GM21381 (cell line): ENCODE data around the gene CYTH4.

ENCODE experiments used
- ATAC-seq: cut with Tn5 transposase; IDR thresholded peaks from one replicate; pipeline ENCODE4 v1.9.1; 2021; ENCODE audit warnings: mild to moderate bottlenecking, moderate library complexity; ENCODE audit not compliant: unreplicated experiment

Gene CYTH4

GRCh38 chr22:37343348-37343747 is 61.0 kb downstream of the CYTH4 start:
- no peak for ATAC-seq

DNA sequence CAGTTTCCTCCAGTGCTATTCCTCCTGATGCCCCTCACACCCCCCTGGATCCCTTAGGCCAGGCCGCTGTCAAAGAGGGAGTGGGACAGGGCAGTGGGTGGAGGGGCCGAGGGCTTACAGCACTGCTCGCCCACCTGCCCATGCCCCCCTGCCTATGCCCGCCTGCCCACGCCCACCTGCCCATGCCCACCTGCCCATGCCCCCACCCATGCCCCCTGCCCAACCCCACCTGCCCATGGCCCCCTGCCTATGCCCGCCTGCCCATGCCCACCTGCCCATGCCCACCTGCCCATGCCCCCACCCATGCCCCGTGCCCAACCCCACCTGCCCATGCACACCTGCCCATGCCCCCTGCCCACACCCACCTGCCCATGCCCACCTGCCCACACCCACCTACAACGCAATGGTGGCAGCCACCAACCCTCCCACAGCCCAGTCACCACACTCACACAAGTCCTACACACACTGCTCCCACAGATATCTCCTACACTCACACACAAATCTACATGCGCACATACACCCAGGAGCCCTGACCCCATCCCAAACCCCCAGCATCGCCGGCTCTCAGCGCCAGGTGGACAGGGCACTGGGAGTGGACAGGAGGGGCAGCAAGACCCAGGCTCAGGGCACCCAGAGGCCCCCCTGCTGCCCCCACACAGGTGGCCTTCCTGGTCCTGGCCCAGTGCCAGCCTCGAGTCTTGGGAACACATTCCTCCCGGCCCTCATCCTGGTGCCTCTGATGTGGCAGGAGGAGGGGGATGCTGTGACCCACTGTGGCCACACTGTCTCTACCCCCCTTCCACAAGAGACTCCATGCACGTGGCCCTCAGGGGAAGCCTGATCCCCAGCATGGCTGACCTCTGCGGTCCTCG is 61.8 kb downstream of the CYTH4 start:
- no peak for ATAC-seq

- ATAC-seq: no peak
Measured at GRCh38 chr22:37344735-37345449, 62.6 kb downstream of the CYTH4 start.

- ATAC-seq: no peak
Measured at GRCh38 chr22:37345863-37346504, 63.7 kb downstream of the CYTH4 start.

DNA sequence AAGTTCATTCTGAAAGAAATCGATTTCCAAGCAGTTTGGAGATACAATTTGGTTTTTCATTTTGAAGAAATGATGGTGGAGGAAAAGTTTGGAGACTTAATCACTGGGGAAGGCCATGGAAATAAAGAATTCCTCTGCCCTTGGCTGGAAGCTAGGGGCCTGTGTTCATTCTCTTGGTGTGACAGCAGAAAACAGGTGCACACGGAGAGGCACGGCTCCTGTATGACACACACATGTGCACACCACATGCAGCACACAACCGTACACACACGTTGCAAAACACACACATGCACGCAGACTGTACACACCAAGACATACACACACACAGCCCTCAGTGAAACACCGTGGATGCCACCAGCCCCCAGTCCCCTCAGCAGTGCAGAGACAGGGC is 64.2 kb downstream of the CYTH4 start:
- no peak for ATAC-seq

DNA sequence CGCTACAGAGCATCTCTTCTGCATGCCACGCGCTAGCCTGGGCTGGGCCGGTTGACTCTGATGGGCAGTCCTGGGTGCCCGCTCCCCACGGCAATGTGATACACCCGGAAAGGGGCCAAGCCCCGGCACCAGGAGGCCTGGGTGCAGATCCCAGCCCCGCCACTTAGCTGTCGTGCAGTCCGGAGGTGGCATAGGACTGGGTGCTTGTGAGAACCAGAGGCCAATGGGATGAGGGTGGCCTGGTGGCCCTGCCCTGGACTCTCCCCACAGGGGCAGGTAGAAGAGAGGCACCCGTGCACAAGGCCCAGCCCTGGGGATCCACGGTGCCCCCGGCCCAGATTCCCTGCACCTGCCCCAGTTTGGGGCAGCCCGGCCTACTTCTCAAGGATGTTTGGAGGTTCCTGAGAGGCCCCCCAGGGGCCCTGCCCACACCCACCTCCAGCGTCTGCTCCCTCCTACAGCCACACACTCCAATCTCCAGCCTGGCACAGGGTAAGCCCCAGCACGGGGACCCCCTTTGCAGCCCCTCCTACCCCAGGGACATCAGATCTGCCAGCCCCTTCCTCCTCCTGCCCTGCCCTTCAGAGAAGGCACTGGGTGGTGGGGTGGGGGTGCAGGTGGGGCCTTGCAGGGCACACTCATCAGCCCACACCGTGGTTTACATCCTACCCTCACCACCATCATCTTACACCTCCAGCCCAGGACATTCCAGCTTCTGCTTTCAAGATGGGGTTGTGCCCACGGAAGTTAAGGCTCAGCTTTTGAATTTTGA is 66.9 kb downstream of the CYTH4 start:
- no peak for ATAC-seq

DNA sequence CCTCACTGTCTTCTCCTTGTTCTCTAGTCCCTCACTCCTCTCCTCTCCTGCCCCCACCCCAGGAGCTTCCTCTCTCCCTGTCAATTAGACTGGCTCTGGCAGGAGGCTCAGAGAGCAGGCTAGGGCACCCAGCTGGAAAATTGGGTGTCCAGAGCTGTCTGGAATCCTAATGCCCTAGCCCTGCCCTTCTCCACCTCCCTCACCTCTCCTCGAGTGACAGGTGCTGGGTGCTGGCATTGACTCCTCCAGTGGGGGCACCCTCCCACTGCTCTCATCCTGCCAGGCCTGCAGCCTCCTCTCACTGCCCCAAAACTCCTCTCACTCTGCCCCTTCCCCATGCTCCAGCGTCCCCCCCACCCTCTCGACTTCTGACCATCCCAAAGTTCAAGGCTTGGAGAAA is 68.9 kb downstream of the CYTH4 start:
- ATAC-seq: no peak

DNA sequence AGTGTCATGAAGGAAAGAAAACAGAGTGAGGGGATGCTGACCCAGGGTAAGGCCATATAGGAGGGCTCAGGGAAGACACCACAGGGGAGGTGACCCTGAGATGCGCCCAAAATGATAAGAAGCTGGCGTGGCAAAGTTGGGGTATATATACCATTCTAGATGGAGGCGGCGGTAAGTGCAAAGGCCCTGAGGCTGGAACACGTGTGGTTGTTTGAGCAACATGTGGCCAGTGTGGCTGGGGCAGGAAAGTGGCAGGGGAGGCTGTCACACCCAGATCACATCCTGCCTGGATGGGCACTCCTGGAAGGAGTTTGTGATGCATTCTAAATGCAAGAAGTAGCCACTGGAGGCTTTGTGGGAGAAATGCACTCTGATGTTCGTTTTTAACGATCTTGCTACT is 70.2 kb downstream of the CYTH4 start:
- no peak for ATAC-seq

DNA sequence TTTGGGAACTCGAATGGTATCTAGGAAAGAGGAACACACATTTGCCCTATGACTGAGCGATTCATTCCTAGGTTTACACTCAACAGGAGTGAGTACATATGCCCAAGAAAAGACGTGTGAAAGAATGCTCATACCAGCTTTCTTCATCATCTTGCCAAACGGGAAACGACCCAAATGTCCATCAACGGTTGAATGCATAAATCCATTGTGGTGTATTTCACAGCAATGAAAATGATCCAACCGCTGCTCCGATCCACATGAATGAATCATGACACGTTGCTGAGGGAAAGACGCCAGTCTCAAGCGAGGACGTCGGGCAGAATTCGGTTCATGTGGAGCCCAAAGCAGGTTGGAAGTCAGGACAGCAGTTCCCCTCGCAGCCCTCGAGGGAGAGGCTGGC is 71.5 kb downstream of the CYTH4 start:
- ATAC-seq: no peak

DNA sequence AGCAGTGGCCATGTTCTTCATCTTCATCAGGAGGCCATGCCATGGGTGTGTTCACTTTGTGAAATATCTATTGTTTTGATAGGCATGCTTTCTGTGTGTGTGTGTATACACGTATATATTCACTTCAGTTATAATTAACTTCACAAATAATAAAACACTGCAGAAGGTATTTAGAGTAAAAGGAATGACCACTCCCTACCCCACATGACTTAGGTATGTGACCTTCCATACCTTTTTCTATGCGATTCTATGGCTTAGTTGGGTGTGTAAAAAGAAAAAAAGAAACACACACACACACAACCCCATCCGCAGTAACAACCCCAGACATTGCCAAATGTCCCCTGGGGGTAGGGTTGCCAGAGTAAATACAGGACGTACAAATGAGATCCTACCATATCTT is 72.0 kb downstream of the CYTH4 start:
- ATAC-seq: no peak

DNA sequence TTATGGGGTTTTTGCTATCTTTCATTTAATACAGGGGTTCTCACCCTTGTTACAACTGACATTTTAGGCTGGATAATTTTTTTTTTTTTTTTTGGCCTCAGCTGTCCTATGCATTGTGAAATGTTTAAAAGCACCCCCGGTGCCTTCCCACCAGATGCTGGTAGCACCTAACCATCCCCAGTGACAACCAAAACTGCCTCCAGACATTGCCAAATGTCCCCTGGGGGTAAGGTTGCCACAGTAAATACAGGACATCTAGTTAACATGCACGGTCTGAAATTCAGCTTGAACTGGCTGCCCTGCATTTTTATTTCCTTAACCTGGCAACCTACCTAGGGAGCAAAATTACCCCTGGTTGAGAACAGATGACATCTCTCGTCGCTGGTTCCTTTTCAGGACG is 72.4 kb downstream of the CYTH4 start:
- no peak for ATAC-seq

- no peak for ATAC-seq
Measured at GRCh38 chr22:37355174-37355573, 72.9 kb downstream of the CYTH4 start.

DNA sequence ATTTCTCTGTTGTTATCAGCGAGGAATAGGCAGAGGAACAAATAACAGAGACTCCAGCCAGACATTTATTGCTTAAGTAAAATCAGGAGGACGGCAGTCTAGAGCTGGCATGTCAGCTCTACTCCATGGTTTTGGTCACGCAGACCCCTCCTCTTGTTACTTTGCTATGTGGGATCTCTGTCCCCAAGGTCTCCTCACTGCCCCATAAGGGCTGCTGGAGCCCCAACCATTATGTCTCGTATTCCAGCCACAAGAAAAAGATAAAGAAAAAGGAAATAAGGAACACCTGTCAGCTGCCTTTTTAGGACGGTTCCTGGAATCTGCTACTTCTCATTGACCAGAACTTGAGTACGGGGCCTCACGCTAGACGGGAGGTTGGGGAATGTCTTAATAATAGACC is 74.6 kb downstream of the CYTH4 start:
- no peak for ATAC-seq

DNA sequence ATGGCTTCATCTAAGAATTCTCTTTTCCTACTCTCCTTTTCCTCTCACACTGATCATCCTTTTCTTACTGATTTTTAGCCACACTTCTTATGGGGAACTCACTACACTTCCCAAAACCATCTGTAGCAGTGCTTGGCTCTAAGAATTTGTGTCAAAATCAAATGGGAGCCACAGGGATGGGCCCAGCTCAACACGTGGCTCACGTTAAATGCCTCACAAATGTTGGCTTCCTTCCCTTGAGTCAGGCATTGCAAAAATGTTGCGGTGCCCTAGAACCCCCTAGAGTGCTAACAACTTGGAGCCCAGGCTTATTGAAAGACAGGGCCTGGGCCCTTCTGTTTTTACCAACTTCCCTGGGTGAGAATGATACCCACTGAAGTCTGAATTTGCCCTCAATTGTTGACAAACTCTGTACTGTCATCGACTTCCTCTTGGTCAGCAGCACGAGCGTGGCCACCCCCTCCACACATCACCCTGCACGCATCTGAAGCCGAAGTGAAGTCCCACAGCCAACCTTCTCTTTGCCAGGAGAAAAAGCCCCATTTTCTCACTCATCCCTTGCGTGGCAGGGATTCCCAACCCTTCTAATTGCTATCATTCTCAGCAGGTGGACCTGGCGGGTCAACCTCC is 75.3 kb downstream of the CYTH4 start:
- ATAC-seq: no peak

GRCh38 chr22:37358386-37358785 is 76.1 kb downstream of the CYTH4 start:
- no peak for ATAC-seq

- no peak for ATAC-seq
Measured at GRCh38 chr22:37358917-37359316, 76.6 kb downstream of the CYTH4 start.

DNA sequence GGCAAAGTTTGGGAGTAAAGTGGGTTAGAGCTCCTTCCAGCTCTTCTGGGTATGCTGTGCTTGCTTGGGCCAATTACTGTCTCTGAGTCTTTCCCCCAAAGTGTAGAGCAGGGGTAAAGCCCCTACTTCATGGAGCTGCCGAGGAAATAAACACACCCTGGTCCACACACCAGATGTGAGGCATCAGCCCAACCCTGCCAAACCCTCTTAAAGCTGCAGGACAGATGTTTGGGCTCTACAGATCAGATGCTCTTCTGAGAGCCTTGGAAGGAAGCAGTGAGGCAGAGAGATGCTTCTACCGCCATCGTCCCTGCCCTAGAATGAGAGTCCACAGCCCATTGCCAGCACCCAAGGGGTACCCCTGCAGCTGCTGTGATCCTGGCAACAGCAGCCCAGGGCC is 80.3 kb downstream of the CYTH4 start:
- no peak for ATAC-seq

DNA sequence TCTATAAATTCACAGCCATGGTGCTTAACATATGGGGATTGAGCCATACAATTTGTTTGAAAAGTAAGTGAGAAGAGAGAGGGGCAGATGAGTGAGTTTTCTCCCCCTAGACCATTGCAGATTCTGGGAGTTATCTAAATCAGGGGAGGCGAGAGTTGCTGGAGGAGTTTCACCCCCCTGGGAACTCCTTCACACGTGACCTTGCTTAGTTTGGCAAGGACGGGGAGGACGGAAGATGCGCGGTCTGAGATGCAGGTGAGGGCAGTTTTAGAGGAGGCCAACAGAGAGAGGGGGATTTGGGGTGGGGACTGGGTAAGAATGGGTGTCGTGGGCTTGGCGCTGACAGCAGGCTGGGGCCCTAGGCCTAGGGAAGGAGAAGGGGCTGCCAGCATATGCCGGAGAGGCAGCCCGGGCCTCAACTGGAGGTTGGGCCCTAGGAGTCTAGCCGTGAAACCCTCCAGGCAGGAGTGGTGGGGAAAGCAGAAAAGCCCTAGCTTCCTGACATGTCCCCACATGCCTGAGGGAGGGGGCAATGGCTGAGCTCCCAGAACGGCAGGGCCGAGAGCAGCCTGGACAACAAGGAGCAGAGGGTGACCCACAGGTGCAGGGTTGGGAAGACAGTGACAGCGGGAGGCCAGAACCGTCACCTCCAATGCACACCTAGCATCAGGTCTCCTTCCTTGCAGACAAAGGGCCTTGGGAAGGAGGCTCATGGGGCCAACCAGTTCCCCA is 81.1 kb downstream of the CYTH4 start:
- ATAC-seq: no peak
